IMR-90 (cell line): ENCODE measurements around the gene SV2A. TPM values are rescaled to one million over a fixed set of nuclear protein-coding genes. Genes with fewer than 3 reads are reported as not detected.
A peak's percentile ranks its signal among the peaks of the same experiment; 100 is the strongest.

Experiments used
- ATAC-seq: fragments of 200-7000 bp; cut with Tn5 transposase; 2 replicates; pipeline ENCODE4 v1.9.1; 2020; ENCODE audit warnings: low read depth, mild to moderate bottlenecking, moderate library complexity
- BruUV-seq: library from RNA; stranded (reverse); fragments of 400-500 nt; replicated peaks from 2 replicates; lab custom pipeline; 2021; lab: Mats Ljungman, UMichigan
- CTCF ChIA-PET: fragments of 300-600 bp; formaldehyde crosslinking; extraction: SDS; loops from one replicate; lab custom pipeline; 2021; ENCODE audit warnings: antibody characterized with exemption; lab: Yijun Ruan, JAX
- POLR2A ChIA-PET: fragments of 300-600 bp; sonication (Branson Sonifier 250); formaldehyde crosslinking; loops from one replicate; lab custom pipeline; 2022; ENCODE audit warnings: antibody characterized with exemption; ENCODE audit not compliant: unreplicated experiment; lab: Charles Lee
- DNase-seq: peaks from one replicate; pipeline ENCODE4 v3.0.0; 2013
- H2AFZ ChIP-seq: replicated peaks from 2 replicates; pipeline ENCODE3; 2013; ENCODE audit warnings: low read length, mild to moderate bottlenecking; ENCODE audit not compliant: poor library complexity
- H2AK5ac ChIP-seq: 2 replicates; pipeline ENCODE4 v1.6.1; 2013; ENCODE audit warnings: low read depth, low read length, inconsistent platforms
- H2AK9ac ChIP-seq: replicated peaks from 2 replicates; pipeline ENCODE3; 2013; ENCODE audit warnings: mild to moderate bottlenecking, low read depth, low read length, moderate library complexity; ENCODE audit not compliant: poor library complexity
- H2BK120ac ChIP-seq: 2 replicates; pipeline ENCODE4 v1.6.1; 2013; ENCODE audit warnings: low read depth, low read length, inconsistent platforms
- H2BK15ac ChIP-seq: 3 replicates; pipeline ENCODE4 v1.6.1; 2013; ENCODE audit warnings: low read depth, low read length, inconsistent platforms
- H2BK20ac ChIP-seq: 2 replicates; pipeline ENCODE4 v1.6.1; 2013; ENCODE audit warnings: low read depth, mild to moderate bottlenecking, inconsistent platforms, low read length, moderate library complexity
- H2BK5ac ChIP-seq: 2 replicates; pipeline ENCODE4 v1.6.1; 2013; ENCODE audit warnings: mild to moderate bottlenecking, low read depth, low read length, inconsistent platforms; ENCODE audit not compliant: poor library complexity, severe bottlenecking
- H3K14ac ChIP-seq: replicated peaks from 2 replicates; pipeline ENCODE4 v1.6.1; 2013; ENCODE audit warnings: low read depth, low read length, inconsistent platforms
- H3K18ac ChIP-seq: 2 replicates; pipeline ENCODE4 v1.6.1; 2013; ENCODE audit warnings: low read depth, low read length, control low read depth
- H3K23ac ChIP-seq: 2 replicates; pipeline ENCODE4 v1.6.1; 2013; ENCODE audit warnings: low read depth, low read length, inconsistent platforms
- H3K27ac ChIP-seq: 2 replicates; pipeline ENCODE4 v1.5.1; 2013; ENCODE audit warnings: mild to moderate bottlenecking, control low read depth, low read length; ENCODE audit not compliant: insufficient read depth
- H3K27me3 ChIP-seq: 2 replicates; pipeline ENCODE4 v1.6.1; 2013; ENCODE audit warnings: low read length; ENCODE audit not compliant: control insufficient read depth, insufficient read depth
- H3K36me3 ChIP-seq: 2 replicates; pipeline ENCODE4 v1.6.1; 2013; ENCODE audit warnings: low read length, mixed read lengths; ENCODE audit not compliant: control insufficient read depth, insufficient read depth
- H3K4ac ChIP-seq: 2 replicates; pipeline ENCODE4 v1.6.1; 2013; ENCODE audit warnings: low read depth, low read length, inconsistent platforms
- H3K4me1 ChIP-seq: 2 replicates; pipeline ENCODE4 v1.6.1; 2013; ENCODE audit warnings: low read length, mixed read lengths; ENCODE audit not compliant: control insufficient read depth, insufficient read depth
- H3K4me2 ChIP-seq: 2 replicates; pipeline ENCODE4 v1.6.1; 2013; ENCODE audit warnings: low read depth, mild to moderate bottlenecking, control low read depth, low read length, moderate library complexity
- H3K4me3 ChIP-seq: 2 replicates; pipeline ENCODE4 v1.5.1; 2013; ENCODE audit warnings: low read depth, mild to moderate bottlenecking, control low read depth, low read length, moderate library complexity; ENCODE audit not compliant: insufficient read depth
- H3K56ac ChIP-seq: 2 replicates; pipeline ENCODE4 v1.6.1; 2013; ENCODE audit warnings: low read length, inconsistent platforms; ENCODE audit not compliant: insufficient read depth; ENCODE audit errors: extremely low read depth
- H3K79me1 ChIP-seq, 2 experiments: 2 replicates each; pipeline ENCODE4 v1.6.1; 2013; ENCODE audit warnings: low read length in 2 of 2, inconsistent platforms in 1 of 2, low read depth in 1 of 2
- H3K9ac ChIP-seq: 2 replicates; pipeline ENCODE4 v1.6.1; 2013; ENCODE audit warnings: low read depth, low read length, control low read depth
- H3K9me1 ChIP-seq: 2 replicates; pipeline ENCODE4 v1.6.1; 2013; ENCODE audit warnings: low read length, inconsistent platforms; ENCODE audit not compliant: insufficient read depth
- H3K9me3 ChIP-seq: 2 replicates; pipeline ENCODE4 v1.6.1; 2013; ENCODE audit warnings: low read length; ENCODE audit not compliant: control insufficient read depth, insufficient read depth
- H4K20me1 ChIP-seq: 2 replicates; pipeline ENCODE4 v1.6.1; 2013; ENCODE audit warnings: low read length, inconsistent platforms; ENCODE audit not compliant: insufficient read depth
- H4K5ac ChIP-seq: 2 replicates; pipeline ENCODE4 v1.6.1; 2013; ENCODE audit warnings: mild to moderate bottlenecking, low read depth, low read length, control low read depth
- H4K8ac ChIP-seq, 2 experiments: 2 replicates each; pipeline ENCODE4 v1.6.1; 2013; ENCODE audit warnings: low read depth in 2 of 2, low read length in 2 of 2, control low read depth in 1 of 2, inconsistent platforms in 1 of 2
- H4K91ac ChIP-seq: 2 replicates; pipeline ENCODE4 v1.6.1; 2013; ENCODE audit warnings: low read depth, low read length, inconsistent platforms; ENCODE audit not compliant: insufficient read depth
- BHLHE40 ChIP-seq: fragments of 150-350 bp; IDR thresholded peaks from 2 replicates; pipeline ENCODE4 v1.6.1; 2016; ENCODE audit warnings: mild to moderate bottlenecking, low read depth, low read length
- CEBPB ChIP-seq: IDR thresholded peaks from 2 replicates; pipeline ENCODE4 v1.6.1; 2012; ENCODE audit warnings: low read depth, low read length, improper control_type of control experiment
- MAFK ChIP-seq: IDR thresholded peaks from 2 replicates; pipeline ENCODE4 v1.6.1; 2012; ENCODE audit warnings: low read depth, low read length, improper control_type of control experiment
- MAZ ChIP-seq: IDR thresholded peaks from 2 replicates; pipeline ENCODE4 v1.6.1; 2012; ENCODE audit warnings: low read depth, mild to moderate bottlenecking, low read length, improper control_type of control experiment, moderate library complexity, borderline replicate concordance
- MXI1 ChIP-seq: IDR thresholded peaks from 2 replicates; pipeline ENCODE4 v1.6.1; 2012; ENCODE audit warnings: low read depth, mild to moderate bottlenecking, low read length, moderate library complexity, borderline replicate concordance
- NFE2L2 ChIP-seq: fragments of 150-350 bp; IDR thresholded peaks from 2 replicates; pipeline ENCODE4 v1.6.1; 2016; ENCODE audit warnings: low read depth, mild to moderate bottlenecking, low read length
- POLR2A ChIP-seq: IDR thresholded peaks from 2 replicates; pipeline ENCODE4 v1.6.1; 2012; ENCODE audit warnings: mild to moderate bottlenecking, low read depth, low read length
- RCOR1 ChIP-seq: IDR thresholded peaks from 2 replicates; pipeline ENCODE4 v1.6.1; 2012; ENCODE audit warnings: mild to moderate bottlenecking, low read length, improper control_type of control experiment; ENCODE audit not compliant: insufficient replicate concordance
- WGBS, 2 experiments: methylation state at CpG; one replicate each; pipeline versions ENCODE4 v1.1.5 to v1.1.7; 2013; ENCODE audit warnings: missing lambda C conversion rate in 2 of 2; ENCODE audit not compliant: insufficient read length in 1 of 2; ENCODE audit errors: extremely low coverage in 2 of 2; 5-methylcytosine and 5-hydroxymethylcytosine counted together
- dilution Hi-C: fragments of 300-500 bp; cut with HindIII; formaldehyde crosslinking; loops from one replicate; pipeline ENCODE4 v1.14.3; 2018; ENCODE audit warnings: low sequenced_read_pairs; ENCODE audit not compliant: unreplicated experiment
- in situ Hi-C: fragments of 300-500 bp; cut with MboI; formaldehyde crosslinking; loops from 3 replicates; pipeline ENCODE4 v1.14.3; 2019; ENCODE audit warnings: low sequenced_read_pairs, inconsistent platforms, mixed read lengths
- intact Hi-C: fragments of 100-400 bp; cut with micrococcal nuclease; formaldehyde crosslinking; loops from 2 replicates; pipeline ENCODE4 v1.10.0; 2022
- polyA plus RNA-seq, 3 experiments: library from polyadenylated mRNA; depleted of rRNA; stranded (reverse); fragments of >200 nt; gene quantifications; 2 replicates each; pipeline ENCODE4 v1.2.3, GENCODE V29; 2012; ENCODE audit warnings: low replicate concordance in 1 of 3
- total RNA-seq: library from RNA; depleted of rRNA; stranded (reverse); fragments of >200 nt; gene quantifications from 2 replicates; pipeline ENCODE4 v1.2.3, GENCODE V29; 2012
- TF ChIP-seq, protein P1 (sequence below): conservative IDR thresholded peaks from 2 replicates; pipeline ENCODE4 v1.5.1; 2012; ENCODE audit warnings: mild to moderate bottlenecking, low read depth, low read length, improper control_type of control experiment
- TF ChIP-seq, protein P2 (sequence below): fragments of 150-350 bp; IDR thresholded peaks from 2 replicates; pipeline ENCODE4 v1.6.1; 2016; ENCODE audit warnings: low read depth, mild to moderate bottlenecking, low read length, moderate library complexity, borderline replicate concordance

SV2A gene
- total and polyA plus RNA-seq, 2 of the 4 experiments (the other 2 are of a cell fraction), result 15.4 to 19.6 TPM

DNA sequence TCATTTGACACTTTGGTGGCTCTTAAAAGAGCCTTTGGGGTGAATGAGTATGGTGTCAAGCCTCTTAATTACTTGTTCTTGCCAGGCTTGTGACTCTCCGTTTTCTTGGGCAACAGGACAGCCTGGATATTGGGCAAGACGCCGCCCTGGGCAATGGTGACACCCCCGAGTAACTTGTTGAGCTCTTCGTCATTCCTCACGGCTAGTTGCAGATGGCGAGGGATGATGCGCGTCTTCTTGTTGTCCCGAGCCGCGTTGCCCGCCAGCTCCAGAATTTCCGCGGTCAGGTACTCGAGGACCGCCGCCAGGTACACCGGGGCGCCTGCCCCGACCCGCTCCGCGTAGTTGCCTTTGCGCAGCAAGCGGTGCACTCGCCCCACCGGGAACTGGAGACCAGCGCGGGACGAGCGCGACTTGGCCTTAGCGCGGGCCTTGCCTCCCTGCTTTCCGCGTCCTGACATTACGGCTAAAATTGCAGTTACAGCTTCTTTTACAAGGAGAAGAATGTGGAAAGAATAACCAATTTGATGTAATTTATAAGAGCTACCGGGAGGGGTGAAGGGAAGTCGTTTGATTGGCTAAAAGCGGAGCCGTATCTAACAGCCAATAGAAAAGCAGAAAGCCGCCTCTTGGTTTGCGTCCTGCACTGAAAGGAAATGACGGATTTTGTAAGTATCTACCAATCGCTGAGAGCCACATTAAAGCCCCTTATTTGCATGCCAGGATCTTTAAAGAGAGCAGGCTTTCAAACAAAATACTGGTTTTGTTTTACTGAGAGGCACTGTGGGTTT is 30.0 kb downstream of the SV2A start:
- Histone ChIP-seq H2BK120ac (peak overlapping the region; percentile 82), H3K56ac (peak overlapping the region; percentile 93), H2BK15ac (peak overlapping the region; percentile 27; the same call in 1 of the 3 replicates), H4K91ac (peak overlapping the region; percentile 66; the same call in 1 of the 2 replicates), H2AK5ac (peak overlapping the region; percentile 30; the same call in 1 of the 2 replicates), H3K4me3 (peak overlapping the region; percentile 61), H3K27me3 (no peaks in the 10 kb centered on the region), H3K4me2 (peak overlapping the region; percentile 95), H4K8ac (peak overlapping the region in 1 of 2 experiments; percentile 97; a peak in 3 of 4 replicates), H2BK20ac (peak overlapping the region; percentile 59), H2BK5ac (peak overlapping the region; percentile 92), H3K9me1 (no peaks in the 10 kb centered on the region), H3K4ac (peak overlapping the region; percentile 93), H3K9me3 (no peaks in the 10 kb centered on the region), H3K27ac (peak overlapping the region; percentile 91), H3K23ac (peak overlapping the region; percentile 96), H4K20me1 (peaks cover 15% of the 10 kb centered on the region), H3K14ac (peak overlapping the region; percentile 73), H3K18ac (peak overlapping the region; percentile 71), H2AK9ac (peak overlapping the region; percentile 66), H3K4me1 (peaks cover 3% of the 10 kb centered on the region; the same call in 1 of the 2 replicates), H2AFZ (peak overlapping the region; percentile 84), H3K79me1 (peaks cover 3 to 19% of the 10 kb centered on the region in 2 experiments; a peak in 3 of 4 replicates), H4K5ac (peak overlapping the region; percentile 77), H3K9ac (peak overlapping the region; percentile 89), H3K36me3 (no peaks in the 10 kb centered on the region)
- CTCF ChIA-PET, result interaction anchor here (0.6 to 1.4 kb wide), 5 partner anchors 12 to 299 kb away, joined by 3 to 5 read pairs (median 3); no protein-coding TSS in a partner anchor
- POLR2A ChIA-PET, result interaction anchor here (0.9 to 2.9 kb wide), 11 partner anchors 15 to 299 kb away, joined by 3 to 16 read pairs (median 5); partner anchors contain the start of genes OTUD7B and SF3B4
- dilution Hi-C loops, result no loop called here
- intact Hi-C loops, result no loop called here
- TF ChIP-seq POLR2A, result peak; percentile 97
- no peak for TF ChIP-seq BHLHE40
- TF ChIP-seq CEBPB, result peak; percentile 96
- peak; percentile 24; the same call in 1 of the 2 replicates for TF ChIP-seq MAFK
- TF ChIP-seq, protein P1, sequence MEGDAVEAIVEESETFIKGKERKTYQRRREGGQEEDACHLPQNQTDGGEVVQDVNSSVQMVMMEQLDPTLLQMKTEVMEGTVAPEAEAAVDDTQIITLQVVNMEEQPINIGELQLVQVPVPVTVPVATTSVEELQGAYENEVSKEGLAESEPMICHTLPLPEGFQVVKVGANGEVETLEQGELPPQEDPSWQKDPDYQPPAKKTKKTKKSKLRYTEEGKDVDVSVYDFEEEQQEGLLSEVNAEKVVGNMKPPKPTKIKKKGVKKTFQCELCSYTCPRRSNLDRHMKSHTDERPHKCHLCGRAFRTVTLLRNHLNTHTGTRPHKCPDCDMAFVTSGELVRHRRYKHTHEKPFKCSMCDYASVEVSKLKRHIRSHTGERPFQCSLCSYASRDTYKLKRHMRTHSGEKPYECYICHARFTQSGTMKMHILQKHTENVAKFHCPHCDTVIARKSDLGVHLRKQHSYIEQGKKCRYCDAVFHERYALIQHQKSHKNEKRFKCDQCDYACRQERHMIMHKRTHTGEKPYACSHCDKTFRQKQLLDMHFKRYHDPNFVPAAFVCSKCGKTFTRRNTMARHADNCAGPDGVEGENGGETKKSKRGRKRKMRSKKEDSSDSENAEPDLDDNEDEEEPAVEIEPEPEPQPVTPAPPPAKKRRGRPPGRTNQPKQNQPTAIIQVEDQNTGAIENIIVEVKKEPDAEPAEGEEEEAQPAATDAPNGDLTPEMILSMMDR, result no peak
- TF ChIP-seq, protein P2, sequence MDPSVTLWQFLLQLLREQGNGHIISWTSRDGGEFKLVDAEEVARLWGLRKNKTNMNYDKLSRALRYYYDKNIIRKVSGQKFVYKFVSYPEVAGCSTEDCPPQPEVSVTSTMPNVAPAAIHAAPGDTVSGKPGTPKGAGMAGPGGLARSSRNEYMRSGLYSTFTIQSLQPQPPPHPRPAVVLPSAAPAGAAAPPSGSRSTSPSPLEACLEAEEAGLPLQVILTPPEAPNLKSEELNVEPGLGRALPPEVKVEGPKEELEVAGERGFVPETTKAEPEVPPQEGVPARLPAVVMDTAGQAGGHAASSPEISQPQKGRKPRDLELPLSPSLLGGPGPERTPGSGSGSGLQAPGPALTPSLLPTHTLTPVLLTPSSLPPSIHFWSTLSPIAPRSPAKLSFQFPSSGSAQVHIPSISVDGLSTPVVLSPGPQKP, result no peak
- TF ChIP-seq MXI1, result no peak
- no peak for TF ChIP-seq RCOR1
- TF ChIP-seq MAZ, result peak; percentile 56; the same call in 1 of the 2 replicates
- no peak for TF ChIP-seq NFE2L2
- DNase-seq, result peak; percentile 99
- 0% methylated on average over 33 of the region's 46 CpGs; no CpG with 5 or more reads in 1 of the 2 experiments for WGBS, 2 experiments
- BruUV-seq, result no TSS peak
- in situ Hi-C loops, result no loop called here
- peak; percentile 72 for ATAC-seq
